CD4-positive, alpha-beta T cell (primary cell): ENCODE data around the gene CPED1. TPM values are rescaled to one million over a fixed set of nuclear protein-coding genes. Genes with fewer than 3 reads are reported as not detected.

Experiments used
- ATAC-seq: fragments of 200-7000 bp; cut with Tn5 transposase; one replicate; pipeline ENCODE4 v1.10.0; 2022; ENCODE audit warnings: mild to moderate bottlenecking; ENCODE audit not compliant: poor library complexity
- CTCF ChIA-PET: fragments of 350-600 bp; sonication (Branson Sonifier 250); formaldehyde crosslinking; loops from one replicate; lab custom pipeline; 2021; ENCODE audit warnings: antibody characterized with exemption, inconsistent platforms; lab: Charles Lee
- POLR2A ChIA-PET: fragments of 350-600 bp; sonication (Branson Sonifier 250); formaldehyde crosslinking; loops from one replicate; lab custom pipeline; 2021; ENCODE audit warnings: antibody characterized with exemption, inconsistent platforms; lab: Charles Lee
- DNase-seq, 14 experiments: peaks; one replicate each; pipeline ENCODE4 v3.0.0-alpha.2; 2013 to 2020; ENCODE audit warnings: mixed read lengths in 2 of 14
- H3K27ac ChIP-seq, 2 donors: one replicate each; pipeline versions ENCODE4 v1.5.1 to v1.7.0; 2013; ENCODE audit warnings: low read length in 2 of 2, low read depth in 1 of 2, mild to moderate bottlenecking in 1 of 2
- H3K27me3 ChIP-seq, 2 experiments: 1 replicate in 1 of 2; 2 replicates in 1 of 2; pipeline versions ENCODE4 v1.6.1 to v1.7.0; 2013; ENCODE audit warnings: low read length in 2 of 2, control low read depth in 1 of 2, mild to moderate bottlenecking in 1 of 2, moderate library complexity in 1 of 2; ENCODE audit not compliant: insufficient read depth in 2 of 2, control insufficient read depth in 1 of 2
- H3K36me3 ChIP-seq: one replicate; pipeline ENCODE4 v1.6.1; 2013; ENCODE audit warnings: low read length, control low read depth; ENCODE audit not compliant: insufficient read depth
- H3K4me1 ChIP-seq: one replicate; pipeline ENCODE4 v1.6.1; 2013; ENCODE audit warnings: low read length, control low read depth; ENCODE audit not compliant: insufficient read depth
- H3K4me3 ChIP-seq: one replicate; pipeline ENCODE4 v1.5.1; 2013; ENCODE audit warnings: mild to moderate bottlenecking, low read length, moderate library complexity
- H3K9me3 ChIP-seq, 2 experiments: 1 replicate in 1 of 2; 2 replicates in 1 of 2; pipeline versions ENCODE4 v1.6.1 to v1.7.0; 2013; ENCODE audit warnings: low read length in 2 of 2, mild to moderate bottlenecking in 2 of 2, control low read depth in 1 of 2, moderate library complexity in 1 of 2; ENCODE audit not compliant: control insufficient read depth in 1 of 2, insufficient read depth in 1 of 2
- H3K27ac Mint-ChIP-seq: one replicate; pipeline ENCODE4 v1.8.0; 2020; ENCODE audit warnings: mixed read lengths
- H3K27me3 Mint-ChIP-seq: one replicate; pipeline ENCODE4 v1.8.0; 2021; ENCODE audit warnings: mixed read lengths
- H3K36me3 Mint-ChIP-seq: one replicate; pipeline ENCODE4 v1.8.0; 2021; ENCODE audit warnings: low read depth, mixed read lengths
- H3K4me1 Mint-ChIP-seq: one replicate; pipeline ENCODE4 v1.8.0; 2021; ENCODE audit warnings: low read depth, mixed read lengths
- H3K4me3 Mint-ChIP-seq: one replicate; pipeline ENCODE4 v1.8.0; 2020; ENCODE audit warnings: mild to moderate bottlenecking, mixed read lengths
- H3K9me3 Mint-ChIP-seq: one replicate; pipeline ENCODE4 v1.8.0; 2020; ENCODE audit warnings: mixed read lengths
- intact Hi-C, 2 experiments: fragments of 100-400 bp; cut with DNase I in 1 of 2; cut with micrococcal nuclease in 1 of 2; formaldehyde crosslinking; loops; one replicate each; pipeline versions ENCODE4 v1.15.1 to v1.9.0; 2023 to 2025; cut with DNase I, micrococcal nuclease
- total RNA-seq, 174 experiments: library from RNA in 2 of 174; stranded (reverse) in 2 of 174; gene quantifications; one replicate each; pipeline ENCODE4 v1.2.3 and lab custom pipeline; 2021 to 2026
- TF ChIP-seq, protein P1 (sequence below): fragments of 200-600 bp; IDR thresholded peaks from one replicate; pipeline ENCODE4 v1.8.0; 2022; ENCODE audit warnings: antibody characterized with exemption, mild to moderate bottlenecking

The CPED1 gene
- total RNA-seq, 2 experiments from 2014 or later = 0.08 to 0.19 TPM

DNA sequence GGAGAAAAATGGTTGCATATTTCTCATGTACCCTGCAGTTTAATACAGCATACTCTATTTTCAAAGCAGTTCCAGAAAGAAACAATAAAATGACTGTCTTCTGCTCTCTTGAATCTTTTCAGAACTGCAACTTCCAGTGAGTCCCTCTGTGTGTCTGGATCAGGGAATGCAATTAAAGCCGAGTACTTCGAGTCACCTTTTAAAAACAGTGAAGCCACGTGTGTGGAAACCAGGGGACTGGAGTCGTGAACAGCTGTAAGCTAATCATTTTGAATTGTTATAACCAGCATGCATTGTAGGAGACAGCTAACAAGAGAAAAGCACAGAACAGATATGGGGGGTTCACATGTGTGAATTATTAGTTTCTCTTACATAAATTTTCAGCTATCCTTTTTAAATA lies 109.1 kb downstream of the CPED1 start:
- Histone ChIP-seq H3K4me3 (no peak overlapping the region), H3K9me3 (no peaks in the 10 kb centered on the region), H3K36me3 (no peaks in the 10 kb centered on the region), H3K27me3 (no peaks in the 10 kb centered on the region), H3K4me1 (no peaks in the 10 kb centered on the region), H3K27ac (no peak overlapping the region)
- H3K4me1 Mint-ChIP-seq = no peaks in the 10 kb centered on the region
- no peak overlapping the region for H3K27ac Mint-ChIP-seq
- H3K9me3 Mint-ChIP-seq = no peaks in the 10 kb centered on the region
- intact Hi-C loops = no loop called here
- DNase-seq = no peak
- no peak overlapping the region for H3K4me3 Mint-ChIP-seq
- no peak for ATAC-seq
- TF ChIP-seq, protein P1, sequence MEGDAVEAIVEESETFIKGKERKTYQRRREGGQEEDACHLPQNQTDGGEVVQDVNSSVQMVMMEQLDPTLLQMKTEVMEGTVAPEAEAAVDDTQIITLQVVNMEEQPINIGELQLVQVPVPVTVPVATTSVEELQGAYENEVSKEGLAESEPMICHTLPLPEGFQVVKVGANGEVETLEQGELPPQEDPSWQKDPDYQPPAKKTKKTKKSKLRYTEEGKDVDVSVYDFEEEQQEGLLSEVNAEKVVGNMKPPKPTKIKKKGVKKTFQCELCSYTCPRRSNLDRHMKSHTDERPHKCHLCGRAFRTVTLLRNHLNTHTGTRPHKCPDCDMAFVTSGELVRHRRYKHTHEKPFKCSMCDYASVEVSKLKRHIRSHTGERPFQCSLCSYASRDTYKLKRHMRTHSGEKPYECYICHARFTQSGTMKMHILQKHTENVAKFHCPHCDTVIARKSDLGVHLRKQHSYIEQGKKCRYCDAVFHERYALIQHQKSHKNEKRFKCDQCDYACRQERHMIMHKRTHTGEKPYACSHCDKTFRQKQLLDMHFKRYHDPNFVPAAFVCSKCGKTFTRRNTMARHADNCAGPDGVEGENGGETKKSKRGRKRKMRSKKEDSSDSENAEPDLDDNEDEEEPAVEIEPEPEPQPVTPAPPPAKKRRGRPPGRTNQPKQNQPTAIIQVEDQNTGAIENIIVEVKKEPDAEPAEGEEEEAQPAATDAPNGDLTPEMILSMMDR = no peak
- no peaks in the 10 kb centered on the region for H3K36me3 Mint-ChIP-seq
- POLR2A ChIA-PET = no interaction called here
- peaks cover 12% of the 10 kb centered on the region for H3K27me3 Mint-ChIP-seq
- CTCF ChIA-PET = no interaction called here

DNA sequence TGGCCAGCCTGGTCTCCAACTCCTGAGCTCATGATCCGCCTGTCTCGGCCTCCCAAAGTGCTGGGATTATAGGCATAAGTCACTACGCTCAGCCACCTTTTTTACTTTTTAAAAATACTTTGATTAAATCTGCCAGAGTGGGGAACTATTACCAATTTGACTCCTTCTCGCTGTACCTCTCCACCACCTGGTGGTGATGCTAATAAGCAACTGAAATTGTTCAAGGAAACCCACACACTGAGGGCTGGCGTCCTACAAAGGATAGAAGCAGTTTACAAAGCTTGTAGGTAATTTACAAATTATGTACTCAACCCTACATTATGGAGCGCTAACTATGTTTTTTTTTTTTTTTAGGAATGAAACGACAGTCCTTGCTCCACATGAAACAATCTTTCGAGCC lies 111.1 kb downstream of the CPED1 start:
- ChIA-PET CTCF (interaction anchor here (1.3 kb wide), 1 partner anchor 18 kb away, joined by 4 read pairs; no protein-coding TSS in a partner anchor), POLR2A (interaction anchor here (0.8 kb wide), 1 partner anchor 149 kb away, joined by 3 read pairs; the partner anchor contains the start of gene ING3)
- Mint-ChIP-seq H3K4me1 (no peaks in the 10 kb centered on the region), H3K36me3 (no peaks in the 10 kb centered on the region), H3K27me3 (peaks cover 15% of the 10 kb centered on the region), H3K9me3 (no peaks in the 10 kb centered on the region), H3K4me3 (no peak overlapping the region), H3K27ac (no peak overlapping the region)
- H3K9me3 ChIP-seq = no peaks in the 10 kb centered on the region
- no peak for ATAC-seq
- no peaks in the 10 kb centered on the region for H3K27me3 ChIP-seq
- intact Hi-C loops = no loop called here
- DNase-seq = no peak
- no peaks in the 10 kb centered on the region for H3K4me1 ChIP-seq
- no peak overlapping the region for H3K4me3 ChIP-seq
- TF ChIP-seq, protein P1 = no peak
- H3K36me3 ChIP-seq = no peaks in the 10 kb centered on the region
- H3K27ac ChIP-seq = no peak overlapping the region

DNA sequence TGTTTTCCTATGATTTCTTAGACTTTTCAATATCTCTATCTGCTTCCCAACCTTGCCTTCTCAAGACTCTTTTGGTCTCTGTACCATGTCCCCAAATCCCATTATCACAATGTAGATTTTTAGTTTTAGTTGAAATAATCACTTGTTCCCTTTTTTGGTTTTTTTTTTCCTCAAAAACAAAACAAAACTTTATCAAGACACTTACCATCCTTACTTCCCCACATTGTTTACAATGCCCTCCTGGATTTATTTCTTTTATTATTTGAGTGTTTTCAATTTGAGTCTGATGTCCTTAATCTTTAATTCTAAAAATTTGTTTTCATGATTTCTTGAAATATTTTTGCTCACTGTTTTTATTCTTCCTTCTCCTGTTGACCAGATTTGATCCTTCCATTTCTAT lies 112.6 kb downstream of the CPED1 start:
- TF ChIP-seq, protein P1 = no peak
- ATAC-seq = no peak
- POLR2A ChIA-PET = no interaction called here
- Histone ChIP-seq H3K27ac (no peak overlapping the region), H3K27me3 (no peaks in the 10 kb centered on the region), H3K4me3 (no peak overlapping the region), H3K9me3 (no peaks in the 10 kb centered on the region), H3K36me3 (no peaks in the 10 kb centered on the region), H3K4me1 (no peaks in the 10 kb centered on the region)
- H3K27ac Mint-ChIP-seq = no peak overlapping the region
- DNase-seq = no peak
- H3K36me3 Mint-ChIP-seq = no peaks in the 10 kb centered on the region
- CTCF ChIA-PET = interaction anchor here (1.3 kb wide), 1 partner anchor 20 kb away, joined by 4 read pairs; no protein-coding TSS in a partner anchor
- no peaks in the 10 kb centered on the region for H3K9me3 Mint-ChIP-seq
- no peaks in the 10 kb centered on the region for H3K4me1 Mint-ChIP-seq
- no peak overlapping the region for H3K4me3 Mint-ChIP-seq
- peaks cover 15% of the 10 kb centered on the region for H3K27me3 Mint-ChIP-seq
- intact Hi-C loops = no loop called here
